HG02884 (cell line): ENCODE results near the gene KCNH6.

ENCODE experiments used
- ATAC-seq: cut with Tn5 transposase; IDR thresholded peaks from one replicate; pipeline ENCODE4 v1.9.1; 2021; ENCODE audit warnings: mild to moderate bottlenecking, moderate library complexity; ENCODE audit not compliant: unreplicated experiment

KCNH6 gene

DNA sequence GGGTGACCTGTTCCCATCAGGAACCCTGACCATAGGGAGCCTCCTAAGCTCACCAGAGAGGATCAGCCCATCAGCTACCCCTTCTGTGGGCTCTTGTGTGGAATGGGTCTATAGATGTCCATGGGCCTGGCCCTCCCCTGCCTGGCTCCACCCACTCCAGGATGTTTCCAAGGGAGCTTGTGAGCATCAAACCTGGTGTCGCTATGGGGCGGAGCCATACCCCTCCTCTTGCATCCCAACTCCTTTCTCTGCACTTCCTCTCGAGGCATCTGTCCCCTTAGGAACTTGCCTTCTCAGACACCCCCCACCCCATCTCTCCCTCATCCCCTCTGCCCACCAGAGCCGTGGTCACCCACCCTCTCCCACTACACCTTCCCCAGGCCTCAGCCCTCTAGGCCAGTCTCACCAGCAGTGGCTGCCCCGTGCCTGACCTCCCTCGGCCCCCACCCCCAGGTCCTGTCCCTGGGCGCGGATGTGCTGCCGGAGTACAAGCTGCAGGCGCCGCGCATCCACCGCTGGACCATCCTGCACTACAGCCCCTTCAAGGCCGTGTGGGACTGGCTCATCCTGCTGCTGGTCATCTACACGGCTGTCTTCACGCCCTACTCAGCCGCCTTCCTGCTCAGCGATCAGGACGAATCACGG is 10.4 kb downstream of the KCNH6 start:
- ATAC-seq = no peak

DNA sequence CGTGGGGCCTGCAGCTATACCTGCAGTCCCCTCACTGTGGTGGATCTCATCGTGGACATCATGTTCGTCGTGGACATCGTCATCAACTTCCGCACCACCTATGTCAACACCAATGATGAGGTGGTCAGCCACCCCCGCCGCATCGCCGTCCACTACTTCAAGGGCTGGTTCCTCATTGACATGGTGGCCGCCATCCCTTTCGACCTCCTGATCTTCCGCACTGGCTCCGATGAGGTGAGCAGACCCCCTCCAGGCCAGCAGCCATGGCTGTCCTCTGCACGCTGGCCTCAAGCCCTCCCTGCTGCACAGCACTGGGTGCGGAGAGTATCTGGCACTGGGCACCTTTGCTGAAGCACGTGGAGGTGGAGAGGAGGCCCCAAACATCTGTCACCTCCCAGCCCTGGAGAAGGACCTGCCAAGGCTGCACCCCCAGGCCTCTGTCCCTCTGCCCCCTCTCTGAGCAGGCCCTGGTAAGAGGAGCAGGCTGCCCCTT is 11.0 kb downstream of the KCNH6 start:
- ATAC-seq = no peak

DNA sequence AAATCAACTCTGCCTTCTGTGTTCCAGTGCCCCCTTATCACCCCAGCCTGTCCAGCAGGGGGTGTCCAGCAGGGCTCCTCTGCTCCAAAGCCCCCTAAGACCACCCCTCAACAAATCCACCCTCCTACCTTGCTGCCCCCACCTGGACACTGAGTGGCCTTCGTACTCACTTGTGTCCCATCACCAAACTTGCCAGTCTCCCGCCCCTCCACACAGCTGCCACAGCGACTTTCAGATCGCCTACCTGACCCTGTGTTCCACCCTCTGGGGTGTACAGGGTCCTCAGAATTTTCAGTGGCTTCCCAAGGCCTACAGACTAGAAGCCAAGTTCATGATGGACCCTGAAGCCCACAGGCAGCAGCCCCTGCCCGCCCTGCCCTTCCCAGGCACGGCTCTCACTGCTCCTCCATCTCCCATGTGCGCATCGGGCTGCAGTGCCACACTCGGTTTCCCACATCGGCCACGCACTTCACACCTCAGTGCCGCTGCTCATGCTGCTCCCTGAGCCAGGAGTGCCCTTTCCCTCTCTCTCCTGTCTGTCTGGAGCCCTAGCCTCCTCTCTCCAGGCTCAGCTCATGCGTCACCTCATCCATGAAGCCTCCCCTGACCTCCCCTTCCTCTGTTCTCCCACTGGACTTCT is 11.8 kb downstream of the KCNH6 start:
- ATAC-seq = no peak

DNA sequence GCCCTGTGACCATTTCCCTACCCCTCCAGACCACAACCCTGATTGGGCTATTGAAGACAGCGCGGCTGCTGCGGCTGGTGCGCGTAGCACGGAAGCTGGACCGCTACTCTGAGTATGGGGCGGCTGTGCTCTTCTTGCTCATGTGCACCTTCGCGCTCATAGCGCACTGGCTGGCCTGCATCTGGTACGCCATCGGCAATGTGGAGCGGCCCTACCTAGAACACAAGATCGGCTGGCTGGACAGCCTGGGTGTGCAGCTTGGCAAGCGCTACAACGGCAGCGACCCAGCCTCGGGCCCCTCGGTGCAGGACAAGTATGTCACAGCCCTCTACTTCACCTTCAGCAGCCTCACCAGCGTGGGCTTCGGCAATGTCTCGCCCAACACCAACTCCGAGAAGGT is 12.5 kb downstream of the KCNH6 start:
- no peak for ATAC-seq

DNA sequence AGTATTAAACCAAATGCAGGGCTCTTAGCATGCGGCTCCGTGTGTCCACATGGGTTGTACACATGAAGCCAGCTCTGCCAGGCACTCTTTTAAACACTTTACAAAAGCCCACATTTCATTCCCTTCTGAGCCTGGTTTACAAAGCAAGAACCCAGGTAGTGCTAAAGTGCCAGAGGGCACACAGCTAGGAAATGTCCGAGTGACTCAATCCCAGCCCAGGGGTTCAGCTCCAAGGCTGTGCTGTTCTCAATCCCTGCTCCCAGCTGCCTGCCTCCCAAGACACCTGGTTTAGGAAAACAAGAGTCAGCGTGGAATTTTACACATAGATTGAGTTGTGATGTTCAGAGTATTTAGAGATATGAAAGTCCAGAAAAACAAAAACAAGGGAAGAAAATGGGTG is 13.8 kb downstream of the KCNH6 start:
- ATAC-seq = no peak

DNA sequence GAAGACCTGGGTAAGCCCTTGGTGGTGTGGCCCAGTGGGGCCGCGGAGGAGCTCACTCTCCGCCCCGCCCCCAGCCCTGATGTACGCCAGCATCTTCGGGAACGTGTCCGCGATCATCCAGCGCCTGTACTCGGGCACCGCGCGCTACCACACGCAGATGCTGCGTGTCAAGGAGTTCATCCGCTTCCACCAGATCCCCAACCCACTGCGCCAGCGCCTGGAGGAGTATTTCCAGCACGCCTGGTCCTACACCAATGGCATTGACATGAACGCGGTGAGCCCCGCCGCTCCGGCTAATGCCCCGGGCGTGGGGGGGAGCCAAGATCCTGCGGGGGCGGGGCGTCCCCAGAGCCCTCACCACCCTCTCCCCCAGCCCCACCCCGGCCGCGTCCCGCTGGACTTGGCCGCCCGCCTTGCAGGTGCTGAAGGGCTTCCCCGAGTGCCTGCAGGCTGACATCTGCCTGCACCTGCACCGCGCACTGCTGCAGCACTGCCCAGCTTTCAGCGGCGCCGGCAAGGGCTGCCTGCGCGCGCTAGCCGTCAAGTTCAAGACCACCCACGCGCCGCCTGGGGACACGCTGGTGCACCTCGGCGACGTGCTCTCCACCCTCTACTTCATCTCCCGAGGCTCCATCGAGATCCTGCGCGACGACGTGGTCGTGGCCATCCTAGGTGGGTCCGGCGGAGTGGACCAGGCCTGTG is 15.0 kb downstream of the KCNH6 start:
- no peak for ATAC-seq

DNA sequence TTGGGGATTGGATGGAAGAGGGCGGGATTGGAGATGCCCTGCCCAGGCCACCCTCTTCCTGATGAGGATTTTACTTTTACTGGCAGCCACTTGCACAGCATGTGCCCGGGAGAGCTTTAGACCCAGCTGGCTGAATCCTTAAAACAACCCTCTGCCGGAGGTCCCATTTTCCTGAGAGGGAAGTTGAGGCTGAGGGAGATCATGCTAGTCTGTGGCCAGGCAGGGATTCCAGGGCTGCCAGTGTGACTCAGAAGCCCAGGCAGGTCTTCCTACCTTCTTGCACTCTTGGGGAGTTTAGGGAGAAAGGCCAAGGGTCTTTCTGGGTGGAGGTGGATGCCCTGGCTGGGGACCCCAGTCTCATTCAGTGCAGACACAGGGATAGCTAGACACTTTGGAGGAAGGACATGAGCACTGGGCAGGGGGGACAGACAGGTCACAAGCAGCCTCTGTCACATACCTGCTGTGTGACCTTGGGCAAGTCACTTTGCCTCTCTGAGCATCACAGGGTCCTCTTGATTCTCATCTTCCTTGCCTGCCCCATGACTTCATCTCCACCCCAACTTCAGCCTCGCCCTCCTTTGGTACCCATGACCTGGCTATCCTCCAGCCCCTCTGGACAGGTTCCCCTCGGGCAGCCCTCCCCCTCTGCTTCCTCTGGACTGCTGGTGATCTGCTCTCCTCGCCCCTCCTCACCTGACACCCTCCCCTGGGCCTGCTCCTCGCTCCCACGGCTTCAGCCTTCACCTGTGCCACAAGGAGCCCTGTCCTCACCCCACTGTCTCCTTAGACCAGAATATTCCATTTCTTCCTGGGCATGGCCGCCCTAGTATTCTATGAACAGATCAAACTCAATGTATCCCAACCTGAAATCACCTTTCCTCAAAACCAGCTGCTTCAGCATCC is 15.8 kb downstream of the KCNH6 start:
- no peak for ATAC-seq

DNA sequence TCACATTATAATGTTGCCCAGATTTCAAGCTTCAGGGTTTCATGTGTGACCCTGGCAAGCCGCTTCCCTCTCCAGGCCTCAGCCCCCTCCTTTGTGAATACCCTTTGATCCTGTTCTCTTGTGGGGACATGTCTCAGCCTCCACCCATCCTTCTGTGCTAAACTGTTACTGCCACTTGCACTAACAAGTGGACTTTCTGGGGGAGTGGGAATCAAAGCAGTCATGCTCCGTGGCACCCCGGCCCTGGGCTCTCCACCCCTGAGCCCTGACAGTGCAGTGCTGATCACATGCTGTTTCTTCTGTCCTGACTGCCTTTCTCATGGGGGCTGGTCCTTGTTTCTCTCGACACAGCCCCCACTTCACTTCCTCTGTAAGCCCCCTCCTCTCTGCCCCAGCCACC is 17.4 kb downstream of the KCNH6 start:
- ATAC-seq = no peak

DNA sequence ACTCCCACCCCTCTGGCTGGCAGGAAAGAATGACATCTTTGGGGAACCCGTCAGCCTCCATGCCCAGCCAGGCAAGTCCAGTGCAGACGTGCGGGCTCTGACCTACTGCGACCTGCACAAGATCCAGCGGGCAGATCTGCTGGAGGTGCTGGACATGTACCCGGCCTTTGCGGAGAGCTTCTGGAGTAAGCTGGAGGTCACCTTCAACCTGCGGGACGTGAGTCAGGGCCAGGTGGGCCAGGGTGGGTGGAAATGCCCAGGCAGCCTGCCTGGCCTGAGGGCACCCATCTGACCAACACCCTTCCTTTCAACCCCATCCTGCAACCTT is 19.0 kb downstream of the KCNH6 start:
- no peak for ATAC-seq

DNA sequence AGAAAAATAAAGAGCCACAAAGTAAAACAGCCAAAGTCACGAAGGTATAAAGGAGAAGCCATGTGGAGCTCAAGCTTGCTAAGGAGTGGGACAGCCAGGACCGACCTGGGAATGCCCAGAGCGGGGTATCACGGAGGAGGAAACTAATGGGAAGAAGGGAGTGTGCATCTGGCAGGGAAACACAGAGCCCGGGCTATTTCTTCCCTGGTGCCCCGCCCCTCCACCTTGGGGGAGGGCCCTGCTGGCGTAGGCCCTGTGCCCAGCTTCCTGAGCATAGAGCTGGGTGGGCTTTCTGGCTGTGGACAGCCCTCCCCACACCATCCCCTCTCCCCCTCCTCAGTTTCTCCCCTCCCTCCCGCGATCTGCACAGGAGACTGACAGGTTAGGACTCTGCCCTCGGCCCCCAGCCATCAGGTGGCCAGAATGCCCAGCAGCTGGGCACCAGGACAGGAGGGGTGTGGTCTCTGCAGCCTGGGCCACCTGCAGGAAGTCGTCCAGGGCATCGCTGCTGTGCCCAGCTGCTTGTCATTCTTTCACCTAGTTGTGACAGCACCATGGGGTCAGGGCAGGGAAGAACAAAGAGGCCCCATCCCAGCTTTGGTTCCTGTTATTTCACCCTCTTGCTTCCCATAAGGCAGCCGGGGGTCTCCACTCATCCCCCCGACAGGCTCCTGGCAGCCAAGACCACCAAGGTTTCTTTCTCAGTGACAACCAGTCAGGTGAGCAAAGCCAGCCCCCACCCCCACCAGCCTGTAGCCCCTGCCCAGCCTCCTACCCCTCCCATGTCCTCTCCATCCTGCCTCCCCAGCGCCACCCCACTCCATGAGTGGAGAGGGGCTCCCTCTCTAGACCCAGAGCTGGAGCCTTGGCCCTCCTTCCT is 20.0 kb downstream of the KCNH6 start:
- ATAC-seq = no peak

DNA sequence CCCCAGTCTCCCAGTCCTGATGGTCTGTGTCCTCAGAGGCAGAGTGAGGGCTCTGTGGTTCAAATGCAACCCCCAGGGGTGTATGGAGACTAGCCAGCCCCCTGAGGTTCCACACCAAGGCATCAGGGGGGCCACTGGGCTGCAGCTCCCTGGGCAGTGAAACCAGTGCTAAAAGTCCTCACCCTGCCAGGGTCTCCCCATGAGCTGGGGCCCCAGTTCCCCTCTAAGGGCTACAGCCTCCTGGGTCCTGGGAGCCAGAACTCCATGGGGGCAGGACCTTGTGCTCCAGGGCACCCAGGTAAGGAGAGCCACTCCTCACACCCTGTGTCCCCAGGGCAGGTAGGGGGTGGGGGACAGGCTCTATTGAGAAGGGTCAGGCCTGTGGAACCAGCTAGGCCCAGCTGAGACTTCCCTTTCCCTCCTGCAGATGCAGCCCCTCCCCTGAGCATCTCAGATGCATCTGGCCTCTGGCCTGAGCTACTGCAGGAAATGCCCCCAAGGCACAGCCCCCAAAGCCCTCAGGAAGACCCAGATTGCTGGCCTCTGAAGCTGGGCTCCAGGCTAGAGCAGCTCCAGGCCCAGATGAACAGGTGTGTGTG is 20.8 kb downstream of the KCNH6 start:
- ATAC-seq = no peak

DNA sequence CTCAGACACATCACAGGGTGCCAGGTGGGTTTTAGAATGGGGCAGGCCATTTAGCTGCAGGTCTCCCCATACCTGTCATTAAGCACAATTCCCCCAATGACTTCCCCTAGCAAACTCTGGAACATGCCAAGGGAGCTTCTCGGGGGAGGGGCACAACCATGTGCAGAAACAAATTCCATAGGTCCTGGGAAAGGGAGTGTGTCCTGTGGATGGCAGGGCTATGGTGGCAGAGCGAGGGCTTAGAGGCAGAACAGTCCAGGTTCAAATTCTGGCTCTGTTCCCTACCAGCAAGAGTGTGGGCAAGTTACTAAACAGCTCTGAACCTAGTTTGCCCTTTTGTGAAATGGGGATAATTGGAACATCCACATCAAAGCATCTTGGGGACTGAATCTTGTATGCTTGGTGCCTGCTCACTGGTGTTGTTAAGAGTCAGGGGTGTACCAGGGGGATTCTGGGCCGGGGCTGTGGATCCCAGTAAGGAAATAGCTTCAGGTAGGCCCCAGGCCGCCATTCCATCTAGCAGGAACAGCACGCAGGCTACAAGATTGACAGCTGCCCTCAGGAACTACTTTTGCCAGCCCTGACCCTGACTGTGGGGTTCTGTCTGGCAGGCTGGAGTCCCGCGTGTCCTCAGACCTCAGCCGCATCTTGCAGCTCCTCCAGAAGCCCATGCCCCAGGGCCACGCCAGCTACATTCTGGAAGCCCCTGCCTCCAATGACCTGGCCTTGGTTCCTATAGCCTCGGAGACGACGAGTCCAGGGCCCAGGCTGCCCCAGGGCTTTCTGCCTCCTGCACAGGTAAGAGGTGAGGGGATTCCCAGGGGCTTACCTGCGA is 21.5 kb downstream of the KCNH6 start:
- ATAC-seq = no peak

DNA sequence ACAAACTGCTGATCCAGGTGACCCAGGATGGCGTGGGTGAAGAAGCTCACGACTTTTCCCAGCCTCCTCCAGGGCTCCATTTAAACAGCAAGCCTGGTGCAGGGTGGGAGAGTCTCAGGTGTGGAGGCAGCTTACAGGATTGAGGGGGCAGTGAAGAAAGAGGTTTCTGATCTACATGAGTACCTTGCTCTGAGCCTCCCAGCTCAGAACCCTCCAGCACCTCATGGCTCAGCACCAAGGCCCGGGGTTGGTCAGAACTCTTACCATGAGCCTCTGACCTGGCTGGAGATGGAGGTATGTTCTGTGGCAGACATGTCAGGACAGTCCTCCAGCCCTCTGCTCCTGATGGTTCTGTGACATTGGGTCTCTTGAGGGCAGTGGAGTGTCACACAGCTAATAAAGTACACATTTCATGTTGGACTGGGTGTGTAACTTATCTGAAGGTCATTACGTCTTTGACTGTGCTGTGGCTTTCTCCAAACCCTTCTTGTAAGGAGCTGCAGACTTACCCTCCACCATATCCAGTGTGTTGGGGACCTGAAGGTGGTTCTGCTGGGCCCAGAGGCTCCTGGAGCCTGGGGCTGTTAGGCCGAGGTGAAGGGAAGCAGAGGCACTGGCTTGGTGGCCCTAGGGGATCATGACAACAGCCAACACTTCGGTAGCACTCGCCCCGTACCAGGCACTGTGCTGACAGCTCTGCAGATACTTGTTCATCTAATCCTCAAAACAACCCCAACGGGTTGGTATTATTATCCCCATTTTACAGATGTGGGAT is 23.3 kb downstream of the KCNH6 start:
- no peak for ATAC-seq

DNA sequence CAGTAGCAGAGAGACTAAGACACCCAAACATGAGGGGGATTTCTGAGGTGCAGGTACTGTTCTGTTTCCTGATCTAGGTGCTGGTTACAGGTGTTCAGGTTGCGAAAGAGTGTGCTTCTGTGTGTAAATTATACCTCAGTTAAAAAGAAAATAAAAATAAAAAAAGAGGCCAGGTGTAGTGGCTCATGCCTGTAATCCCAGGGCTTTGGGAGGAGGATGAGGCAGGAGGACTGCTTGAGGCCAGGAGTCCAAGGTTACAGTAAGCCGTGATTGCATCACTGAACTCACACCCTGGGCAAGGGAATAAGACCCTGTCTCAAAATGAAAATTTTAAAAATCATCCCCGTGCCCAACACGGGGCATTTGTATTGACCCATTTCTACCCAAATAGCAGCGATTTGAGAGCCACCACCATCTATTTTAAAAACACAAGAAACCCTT is 23.9 kb downstream of the KCNH6 start:
- no peak for ATAC-seq

DNA sequence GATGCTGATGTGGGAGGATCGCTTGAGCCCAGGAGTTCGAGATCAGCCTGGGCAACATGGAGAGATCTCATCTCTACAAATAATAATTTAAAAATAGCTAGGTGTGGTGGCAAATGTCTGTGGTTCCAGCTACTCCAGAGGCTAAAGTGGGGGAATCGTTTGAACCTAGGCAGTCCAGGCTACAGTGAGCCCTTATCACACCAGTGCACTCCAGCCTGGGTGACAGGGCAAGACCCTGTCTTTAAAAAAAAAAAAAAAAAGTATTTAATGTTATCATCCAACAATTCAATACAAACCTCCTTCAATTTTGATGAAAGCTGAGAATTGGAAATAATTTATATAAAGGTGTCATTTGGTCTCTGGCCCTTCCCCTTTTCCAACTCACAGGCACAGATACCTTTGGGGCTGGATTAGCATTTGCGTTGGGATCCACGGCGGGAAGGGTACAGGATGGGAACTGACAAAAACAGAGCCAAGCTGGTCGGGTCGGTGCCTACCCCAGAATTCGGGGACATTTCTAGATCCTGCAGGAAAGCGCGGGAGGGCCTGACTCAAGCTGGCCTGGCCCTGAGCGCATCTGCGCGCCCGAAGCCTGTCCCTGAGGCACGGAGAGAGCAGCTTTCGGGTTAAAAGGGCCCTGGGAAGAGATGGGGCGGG is 26.3 kb downstream of the KCNH6 start:
- ATAC-seq = peak; percentile 9

DNA sequence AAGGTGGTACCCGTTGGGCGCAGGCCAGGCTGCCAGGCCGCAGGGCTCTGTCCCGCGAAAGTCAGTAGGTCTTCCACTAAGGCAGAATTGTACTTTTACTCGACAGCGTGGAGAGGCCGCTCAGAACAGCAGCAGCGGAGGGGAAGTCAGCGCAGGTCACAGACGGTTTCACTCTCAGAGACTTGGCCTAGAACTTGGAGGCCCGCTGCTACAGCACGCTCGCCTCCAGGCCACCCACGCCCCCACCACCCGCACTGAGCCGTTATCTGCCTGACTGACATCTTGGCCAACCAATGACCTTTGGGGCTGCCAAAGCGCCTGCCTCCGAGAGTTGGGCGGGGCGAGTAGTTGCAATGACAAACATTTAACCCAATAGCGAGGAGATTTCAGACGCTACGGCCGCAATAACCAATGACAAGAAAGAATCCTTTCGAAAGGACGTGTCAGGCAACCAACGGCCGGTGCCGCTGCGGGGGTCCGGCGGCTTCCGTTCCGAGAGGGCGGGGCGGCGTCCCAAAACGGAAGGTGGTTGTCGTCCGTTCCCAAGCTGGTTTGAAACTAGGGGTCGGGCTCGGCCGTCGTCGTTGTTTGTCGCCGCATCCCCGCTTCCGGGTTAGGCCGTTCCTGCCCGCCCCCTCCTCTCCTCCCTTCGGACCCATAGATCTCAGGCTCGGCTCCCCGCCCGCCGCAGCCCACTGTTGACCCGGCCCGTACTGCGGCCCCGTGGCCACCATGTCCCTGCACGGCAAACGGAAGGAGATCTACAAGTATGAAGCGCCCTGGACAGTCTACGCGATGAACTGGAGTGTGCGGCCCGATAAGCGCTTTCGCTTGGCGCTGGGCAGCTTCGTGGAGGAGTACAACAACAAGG is 27.0 kb downstream of the KCNH6 start, which contains the start of gene DCAF7:
Gene DCAF7, plus strand, starts transcription at position 532 of the 871 bp plus-strand sequence. Its CDS starts 201 bp downstream, at position 733.
- ATAC-seq = peak; percentile 92
